ENCODE measurements around the gene UNC119. TPM values are rescaled to one million over a fixed set of nuclear protein-coding genes. Genes with fewer than 3 reads are reported as not detected.

Gene UNC119
- total RNA-seq, result 21.9 and 22.8 TPM in 2 replicates

GRCh38 chr17:28552176-28552999 is at the start of gene UNC119:
TSS of gene UNC119 (minus strand) at chr17:28552624. CDS start at chr17:28552557, 67 bp downstream.
- Histone ChIP-seq H3K36me3 (ENCODE audit: control insufficient read depth, insufficient read depth, low read length) (peaks cover 10% of the 10 kb centered on the region), H3K4me3 (ENCODE audit: low read depth, low read length) (peak within 1 kb of the TSS; percentile 85), H3K27me3 (ENCODE audit: control insufficient read depth, insufficient read depth, low read length) (no peaks in the 10 kb centered on the region)
- no peak for FAIRE-seq
- TF ChIP-seq CTCF (IDR thresholded peaks at IDR 0.05; ENCODE audit: insufficient read depth, low read length, severe bottlenecking), result no peak
- DNase-seq (ENCODE audit: low read depth), result peak; percentile 38

GRCh38 chr17:28599311-28600184 is 47.1 kb upstream of the UNC119 start:
- DNase-seq (ENCODE audit: low read depth) (peak; percentile 89), FAIRE-seq (no peak)
- TF ChIP-seq CTCF (IDR thresholded peaks at IDR 0.05; ENCODE audit: insufficient read depth, low read length, severe bottlenecking), result no peak
- H3K36me3 ChIP-seq (ENCODE audit: control insufficient read depth, insufficient read depth, low read length), result no peaks in the 10 kb centered on the region
- no peaks in the 10 kb centered on the region for H3K27me3 ChIP-seq (ENCODE audit: control insufficient read depth, insufficient read depth, low read length)
- H3K4me3 ChIP-seq (ENCODE audit: low read depth, low read length), result peak overlapping the region; percentile 68

- H3K27me3 ChIP-seq (ENCODE audit: control insufficient read depth, insufficient read depth, low read length), result no peaks in the 10 kb centered on the region
- DNase-seq (ENCODE audit: low read depth), result peak; percentile 82
- FAIRE-seq, result no peak
- no peak for TF ChIP-seq CTCF (IDR thresholded peaks at IDR 0.05; ENCODE audit: insufficient read depth, low read length, severe bottlenecking)
- no peaks in the 10 kb centered on the region for H3K36me3 ChIP-seq (ENCODE audit: control insufficient read depth, insufficient read depth, low read length)
- H3K4me3 ChIP-seq (ENCODE audit: low read depth, low read length), result peak within 1 kb of the TSS; percentile 68
Observed at GRCh38 chr17:28598799-28599310, 46.4 kb upstream of the UNC119 start, which contains the start of gene SPAG5. TSS of gene SPAG5 (minus strand) at chr17:28599025. CDS start at chr17:28598946, 79 bp downstream.

- H3K4me3 ChIP-seq (ENCODE audit: low read depth, low read length), result peak overlapping the region; percentile 68
- FAIRE-seq, result no peak
- no peaks in the 10 kb centered on the region for H3K36me3 ChIP-seq (ENCODE audit: control insufficient read depth, insufficient read depth, low read length)
- no peak for DNase-seq (ENCODE audit: low read depth)
- no peak for TF ChIP-seq CTCF (IDR thresholded peaks at IDR 0.05; ENCODE audit: insufficient read depth, low read length, severe bottlenecking)
- H3K27me3 ChIP-seq (ENCODE audit: control insufficient read depth, insufficient read depth, low read length), result no peaks in the 10 kb centered on the region
Observed at GRCh38 chr17:28598389-28598788, 46.0 kb upstream of the UNC119 start.

- no peak for FAIRE-seq
- DNase-seq (ENCODE audit: low read depth), result peak; percentile 21
Observed at GRCh38 chr17:28597606-28598383, 45.4 kb upstream of the UNC119 start.

More at GRCh38 chr17:28597606-28598383, 45.4 kb upstream of the UNC119 start:
- no peak for TF ChIP-seq CTCF (IDR thresholded peaks at IDR 0.05; ENCODE audit: insufficient read depth, low read length, severe bottlenecking)
- no peaks in the 10 kb centered on the region for H3K36me3 ChIP-seq (ENCODE audit: control insufficient read depth, insufficient read depth, low read length)
- peak overlapping the region; percentile 68 for H3K4me3 ChIP-seq (ENCODE audit: low read depth, low read length)
- H3K27me3 ChIP-seq (ENCODE audit: control insufficient read depth, insufficient read depth, low read length), result no peaks in the 10 kb centered on the region

Measured in bronchial epithelial cell (primary cell).